ENCODE measurements around the gene RNF113B.

The RNF113B gene

GRCh38 chr13:98141091-98141490, 36.0 kb downstream of the RNF113B start:
- DNase-seq (ENCODE audit: low spot score), result no peak

GRCh38 chr13:98134901-98135300, 42.2 kb downstream of the RNF113B start:
- no peak for DNase-seq (ENCODE audit: low spot score)

- no peak for DNase-seq (ENCODE audit: low spot score)
Measured at GRCh38 chr13:98133946-98134345, 43.1 kb downstream of the RNF113B start.

- no peak for DNase-seq (ENCODE audit: low spot score)
Measured at GRCh38 chr13:98129059-98129746, 47.9 kb downstream of the RNF113B start.
